ENCODE measurements around the gene GPR78. TPM values are rescaled to one million over a fixed set of nuclear protein-coding genes. Genes with fewer than 3 reads are reported as not detected.

The GPR78 gene
- total RNA-seq, 2 donors from 2014 or later = 0.45 TPM; not detected in 1

DNA sequence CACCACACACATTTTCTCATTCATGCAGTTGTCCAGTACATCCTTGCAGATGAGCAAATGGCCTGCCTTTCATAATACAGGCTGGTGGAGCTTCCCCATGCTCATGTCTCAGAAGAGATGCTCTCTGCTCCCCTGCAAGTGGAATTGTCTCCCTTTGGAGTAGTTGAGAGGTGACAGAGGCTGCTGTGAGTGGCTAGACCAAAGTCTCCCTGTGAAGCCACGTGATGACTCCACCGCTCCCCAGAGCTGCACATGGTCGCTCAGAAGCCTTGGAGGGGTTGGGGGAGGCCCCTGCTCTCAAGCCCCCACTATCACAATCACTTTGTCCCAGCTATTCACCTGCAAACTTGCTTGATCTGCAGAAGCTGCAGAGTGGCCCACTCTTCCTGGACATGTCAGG, 1.5 kb upstream of the GPR78 start:
- no peaks in the 10 kb centered on the region for H3K9me3 ChIP-seq
- no peak for TF ChIP-seq POLR2AphosphoS5 (IDR thresholded peaks at IDR 0.05)
- TF ChIP-seq POLR2A (IDR thresholded peaks at IDR 0.05) = no peak
- TF ChIP-seq CTCF (IDR thresholded peaks at IDR 0.05) = no peak
- intact Hi-C loops (cut with DNase I) = no loop called here
- no peak overlapping the region for H3K4me3 ChIP-seq
- DNase-seq (ENCODE audit: low spot score) = no peak
- peaks cover 20% of the 10 kb centered on the region for H3K27me3 ChIP-seq (replicated peaks; ENCODE audit: insufficient read depth)
- no peaks in the 10 kb centered on the region for H3K36me3 ChIP-seq
- no peaks in the 10 kb centered on the region for H3K4me1 ChIP-seq (replicated peaks)
- WGBS = 60% methylated on average over 3 of the region's 3 CpGs
- no peak overlapping the region for H3K27ac ChIP-seq

GRCh38 chr4:8579526-8580320, 469 bp upstream of the GPR78 start:
- WGBS = 21% methylated on average over 12 of the region's 12 CpGs
- H3K27ac ChIP-seq = no peak overlapping the region
- intact Hi-C loops (cut with DNase I) = no loop called here
- DNase-seq (ENCODE audit: low spot score) = no peak
- H3K27me3 ChIP-seq (replicated peaks; ENCODE audit: insufficient read depth) = peaks cover 20% of the 10 kb centered on the region
- no peaks in the 10 kb centered on the region for H3K9me3 ChIP-seq
- H3K36me3 ChIP-seq = no peaks in the 10 kb centered on the region
- H3K4me3 ChIP-seq = no peak overlapping the region
- TF ChIP-seq CTCF (IDR thresholded peaks at IDR 0.05) = no peak
- no peak for TF ChIP-seq POLR2A (IDR thresholded peaks at IDR 0.05)
- no peak for TF ChIP-seq POLR2AphosphoS5 (IDR thresholded peaks at IDR 0.05)
- H3K4me1 ChIP-seq (replicated peaks) = no peaks in the 10 kb centered on the region

DNA sequence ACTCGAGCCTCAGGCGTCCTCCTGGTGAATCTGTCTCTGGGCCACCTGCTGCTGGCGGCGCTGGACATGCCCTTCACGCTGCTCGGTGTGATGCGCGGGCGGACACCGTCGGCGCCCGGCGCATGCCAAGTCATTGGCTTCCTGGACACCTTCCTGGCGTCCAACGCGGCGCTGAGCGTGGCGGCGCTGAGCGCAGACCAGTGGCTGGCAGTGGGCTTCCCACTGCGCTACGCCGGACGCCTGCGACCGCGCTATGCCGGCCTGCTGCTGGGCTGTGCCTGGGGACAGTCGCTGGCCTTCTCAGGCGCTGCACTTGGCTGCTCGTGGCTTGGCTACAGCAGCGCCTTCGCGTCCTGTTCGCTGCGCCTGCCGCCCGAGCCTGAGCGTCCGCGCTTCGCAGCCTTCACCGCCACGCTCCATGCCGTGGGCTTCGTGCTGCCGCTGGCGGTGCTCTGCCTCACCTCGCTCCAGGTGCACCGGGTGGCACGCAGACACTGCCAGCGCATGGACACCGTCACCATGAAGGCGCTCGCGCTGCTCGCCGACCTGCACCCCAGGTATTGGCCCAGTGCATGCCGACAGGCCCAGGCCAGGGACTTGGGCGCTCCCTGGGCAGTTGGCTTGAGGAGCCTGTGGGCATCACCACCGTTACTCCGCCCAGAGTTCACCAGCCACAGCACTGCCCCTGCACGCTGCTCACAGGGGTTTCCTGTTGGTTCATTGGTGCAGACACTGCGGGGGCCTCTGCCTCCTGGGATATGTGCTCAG, 1.1 kb downstream of the GPR78 start:
- H3K27me3 ChIP-seq (replicated peaks; ENCODE audit: insufficient read depth) = peaks cover 20% of the 10 kb centered on the region
- intact Hi-C loops (cut with DNase I) = no loop called here

GRCh38 chr4:8582016-8582415, 1.8 kb downstream of the GPR78 start:
- 61% methylated on average over 2 of the region's 2 CpGs for WGBS
- Histone ChIP-seq H3K27ac (no peak overlapping the region), H3K9me3 (no peaks in the 10 kb centered on the region), H3K4me1 (replicated peaks) (no peaks in the 10 kb centered on the region), H3K4me3 (no peak overlapping the region), H3K36me3 (no peaks in the 10 kb centered on the region), H3K27me3 (replicated peaks; ENCODE audit: insufficient read depth) (peaks cover 25% of the 10 kb centered on the region)
- DNase-seq (ENCODE audit: low spot score) = no peak
- intact Hi-C loops (cut with DNase I) = no loop called here
- TF ChIP-seq POLR2A (IDR thresholded peaks at IDR 0.05) (no peak), CTCF (IDR thresholded peaks at IDR 0.05) (no peak), POLR2AphosphoS5 (IDR thresholded peaks at IDR 0.05) (no peak)

More for the DNA sequence above, 1.1 kb downstream of the GPR78 start:
- H3K27ac ChIP-seq = no peak overlapping the region
- no peaks in the 10 kb centered on the region for H3K36me3 ChIP-seq
- 69% methylated on average over 64 of the region's 66 CpGs for WGBS
- H3K9me3 ChIP-seq = no peaks in the 10 kb centered on the region
- no peaks in the 10 kb centered on the region for H3K4me1 ChIP-seq (replicated peaks)
- TF ChIP-seq CTCF (IDR thresholded peaks at IDR 0.05) = no peak
- no peak for TF ChIP-seq POLR2AphosphoS5 (IDR thresholded peaks at IDR 0.05)
- no peak for TF ChIP-seq POLR2A (IDR thresholded peaks at IDR 0.05)
- no peak overlapping the region for H3K4me3 ChIP-seq
- no peak for DNase-seq (ENCODE audit: low spot score)

All from prostate gland (tissue), 2 donors.